ENCODE data around the gene ZNF35.

Gene ZNF35

DNA sequence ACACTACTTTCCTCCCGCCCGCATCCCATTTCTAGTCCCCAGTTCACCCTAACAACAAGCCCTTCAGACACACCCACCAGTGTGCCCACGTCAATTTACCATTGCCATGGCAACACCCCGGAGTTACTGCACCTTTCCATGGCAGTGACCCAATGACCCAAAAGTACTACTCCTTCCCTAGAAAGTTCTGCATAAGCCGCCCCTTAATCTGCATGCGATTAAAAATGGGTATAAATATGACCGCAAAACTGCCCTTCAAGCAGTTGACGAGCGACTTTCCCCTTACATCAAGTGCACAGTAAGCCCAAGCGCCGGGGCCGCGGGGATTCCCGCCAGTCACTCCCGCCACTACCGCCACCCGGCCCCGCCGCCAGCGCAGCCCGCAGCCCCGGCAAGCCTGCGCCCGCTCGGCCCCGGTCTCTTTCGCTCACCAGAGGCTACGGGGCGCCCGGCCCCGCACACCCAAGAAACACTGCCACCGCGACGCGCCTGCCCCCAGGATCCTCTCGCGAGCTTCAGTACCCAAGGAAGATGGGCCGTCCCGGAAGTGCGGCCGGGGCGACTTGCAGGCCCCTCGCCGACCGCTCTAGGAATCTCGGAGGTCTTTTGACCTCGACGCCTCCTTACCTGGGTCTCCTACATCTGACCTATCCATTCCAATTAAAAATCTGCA lies 36.7 kb downstream of the ZNF35 start:
- peak; percentile 87 for DNase-seq (ENCODE audit: low spot score)

DNA sequence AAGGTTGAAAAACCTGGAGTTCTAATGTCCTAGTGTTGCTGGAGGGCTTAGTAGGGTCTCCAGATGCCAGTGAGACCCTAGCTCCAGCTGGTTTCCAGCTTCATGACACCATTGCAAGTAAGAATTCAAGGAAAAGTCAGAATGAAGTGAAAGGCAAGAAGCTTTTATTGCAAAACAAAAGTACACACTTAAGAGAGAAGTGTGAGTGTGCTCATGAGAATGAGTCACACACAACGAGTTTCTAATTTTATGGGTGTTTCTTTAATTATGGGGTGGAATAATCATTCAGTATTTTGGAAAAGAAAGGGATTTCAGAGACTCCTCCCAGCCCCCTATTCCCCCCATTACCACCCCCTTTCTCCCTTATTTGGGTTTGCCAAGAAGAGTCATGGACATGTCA lies 39.4 kb downstream of the ZNF35 start:
- DNase-seq (ENCODE audit: low spot score), result no peak
